Prostate gland (tissue), 2 donors: ENCODE measurements around the gene SLC12A8. TPM values are rescaled to one million over a fixed set of nuclear protein-coding genes. Genes with fewer than 3 reads are reported as not detected.

Experiments
- DNase-seq: peaks from one replicate; pipeline ENCODE4 v3.0.0-alpha.2; 2019; ENCODE audit warnings: low spot score
- H3K27ac ChIP-seq, 2 donors: fragments of 200-600 bp; sonication (generic); 2 replicates each; pipeline ENCODE4 v1.5.1; 2017 to 2019
- H3K27me3 ChIP-seq: fragments of 200-600 bp; sonication (generic); replicated peaks from 2 replicates; pipeline ENCODE4 v1.5.1; 2019; ENCODE audit not compliant: insufficient read depth
- H3K36me3 ChIP-seq, 2 donors: fragments of 200-600 bp; sonication (generic); 1 replicate in 1 of 2; 2 replicates in 1 of 2; pipeline versions ENCODE4 v1.5.1 to v1.8.1; 2017 to 2019
- H3K4me1 ChIP-seq: fragments of 200-600 bp; sonication (generic); replicated peaks from 2 replicates; pipeline ENCODE4 v1.5.1; 2019
- H3K4me3 ChIP-seq, 2 donors: fragments of 200-600 bp; sonication (generic); 2 replicates each; pipeline ENCODE4 v1.5.1; 2017 to 2019
- H3K9me3 ChIP-seq: fragments of 200-600 bp; sonication (generic); 2 replicates; pipeline ENCODE4 v1.5.1; 2017
- CTCF ChIP-seq, 4 experiments: fragments of 200-600 bp in 2 of 4; fragments of 450-650 bp in 2 of 4; sonication (generic) in 2 of 4; IDR thresholded peaks; 1 replicate in 3 of 4; 2 replicates in 1 of 4; pipeline ENCODE4 v1.5.1; 2016 to 2019; ENCODE audit warnings: antibody characterized with exemption in 4 of 4, mild to moderate bottlenecking in 2 of 4, moderate library complexity in 2 of 4
- POLR2A ChIP-seq: fragments of 450-650 bp; IDR thresholded peaks from one replicate; pipeline ENCODE4 v1.6.1; 2016; ENCODE audit warnings: antibody characterized with exemption, mild to moderate bottlenecking
- POLR2AphosphoS5 ChIP-seq: sonication (generic); formaldehyde crosslinking; IDR thresholded peaks from one replicate; pipeline ENCODE4 v1.6.1; 2017; ENCODE audit warnings: antibody characterized with exemption
- WGBS: methylation state at CpG from one replicate; pipeline ENCODE4 v1.1.5; 2018; 5-methylcytosine and 5-hydroxymethylcytosine counted together
- intact Hi-C: fragments of 100-400 bp; cut with DNase I; formaldehyde crosslinking; loops from one replicate; pipeline ENCODE4 v1.14.2; 2022
- total RNA-seq, 2 donors: library from RNA; depleted of rRNA; stranded (reverse); fragments of >200 nt; gene quantifications; one replicate each; pipeline ENCODE4 v1.1.0, GENCODE V29; 2016

Gene SLC12A8
- total RNA-seq, 2 donors from 2014 or later = 6.5 to 16.4 TPM

GRCh38 chr3:125072301-125072700 lies 140.2 kb downstream of the SLC12A8 start:
- no peaks in the 10 kb centered on the region for H3K27me3 ChIP-seq
- TF ChIP-seq POLR2AphosphoS5 (no peak), POLR2A (no peak), CTCF (IDR thresholded peaks at IDR 0.05) (no peak)
- no peak for DNase-seq
- intact Hi-C loops = no loop called here
- no peaks in the 10 kb centered on the region for H3K36me3 ChIP-seq
- no peaks in the 10 kb centered on the region for H3K9me3 ChIP-seq
- no peak overlapping the region for H3K27ac ChIP-seq
- H3K4me1 ChIP-seq = no peaks in the 10 kb centered on the region
- no peak overlapping the region for H3K4me3 ChIP-seq

DNA sequence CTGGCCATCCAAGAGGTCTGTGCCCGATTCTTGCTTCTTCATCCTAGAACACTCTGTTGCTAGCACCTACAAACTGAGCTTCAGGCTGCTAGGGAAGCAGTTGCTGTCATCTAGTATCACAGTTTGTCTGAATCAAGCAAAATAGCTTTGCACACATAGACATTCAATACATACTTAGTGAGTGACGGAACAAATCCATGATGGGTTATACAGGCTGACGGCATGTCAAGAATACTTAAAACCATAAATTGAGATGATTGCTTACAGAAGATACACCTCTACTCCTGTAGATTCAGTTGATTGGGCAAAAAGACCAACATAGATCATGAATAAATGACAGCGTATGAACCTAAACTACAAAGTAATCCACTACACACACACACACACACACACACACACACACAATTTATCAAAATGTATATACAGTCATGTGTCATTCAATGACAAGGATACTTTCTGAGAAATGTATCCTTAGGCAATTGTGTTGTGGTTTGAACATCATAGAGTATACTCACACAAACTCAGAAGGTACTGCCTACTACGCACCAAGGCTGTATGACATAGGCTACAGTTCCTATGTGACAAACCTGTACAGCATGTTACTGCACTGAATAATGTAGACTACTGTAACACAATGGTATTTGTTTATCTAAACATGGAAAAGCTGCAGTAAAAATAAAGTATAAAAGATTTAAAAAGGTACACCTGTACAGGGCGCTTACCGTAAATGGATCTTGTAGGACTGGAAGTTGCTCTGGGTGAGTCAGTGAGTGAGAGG lies 142.4 kb downstream of the SLC12A8 start:
- no peaks in the 10 kb centered on the region for H3K9me3 ChIP-seq
- no peak overlapping the region for H3K27ac ChIP-seq
- no peaks in the 10 kb centered on the region for H3K27me3 ChIP-seq
- no peaks in the 10 kb centered on the region for H3K4me1 ChIP-seq
- no peaks in the 10 kb centered on the region for H3K36me3 ChIP-seq
- 90% methylated on average over 7 of the region's 7 CpGs for WGBS
- intact Hi-C loops = loop anchor here (5.0 kb wide), 1 partner anchor 47 kb away; no protein-coding TSS in a partner anchor
- no peak for DNase-seq
- TF ChIP-seq POLR2A (no peak), CTCF (IDR thresholded peaks at IDR 0.05) (no peak), POLR2AphosphoS5 (no peak)
- no peak overlapping the region for H3K4me3 ChIP-seq

DNA sequence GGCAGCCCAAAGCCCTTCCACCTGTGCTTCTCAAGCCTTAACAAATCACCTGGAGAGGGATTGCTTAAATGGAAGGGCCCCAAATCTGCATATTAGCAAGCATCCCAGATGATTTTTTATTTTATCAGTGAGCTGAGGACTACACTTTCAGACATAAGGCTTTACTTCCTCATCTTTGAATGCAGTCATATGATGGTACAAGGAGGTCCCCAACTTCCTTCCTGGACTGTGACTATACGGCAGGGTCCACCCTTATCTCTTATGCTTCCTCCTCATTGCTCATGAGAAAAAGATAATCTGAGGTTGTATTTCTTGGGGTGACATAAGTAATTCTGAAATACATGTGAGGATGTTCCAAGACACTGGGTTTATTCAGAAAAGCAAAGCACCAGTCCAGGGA lies 143.1 kb downstream of the SLC12A8 start:
- Histone ChIP-seq H3K4me1 (no peaks in the 10 kb centered on the region), H3K4me3 (no peak overlapping the region), H3K36me3 (no peaks in the 10 kb centered on the region), H3K27ac (no peak overlapping the region), H3K27me3 (no peaks in the 10 kb centered on the region), H3K9me3 (no peaks in the 10 kb centered on the region)
- intact Hi-C loops = loop anchor here (5.0 kb wide), 1 partner anchor 48 kb away; no protein-coding TSS in a partner anchor
- 62% methylated on average over 1 of the region's 1 CpG for WGBS
- no peak for DNase-seq
- no peak for TF ChIP-seq CTCF (IDR thresholded peaks at IDR 0.05)
- no peak for TF ChIP-seq POLR2AphosphoS5
- TF ChIP-seq POLR2A = no peak

- intact Hi-C loops = loop anchor here (5.0 kb wide), 1 partner anchor 49 kb away; no protein-coding TSS in a partner anchor
Observed at GRCh38 chr3:125068265-125068664, 144.3 kb downstream of the SLC12A8 start.

More at GRCh38 chr3:125068265-125068664, 144.3 kb downstream of the SLC12A8 start:
- no peaks in the 10 kb centered on the region for H3K4me1 ChIP-seq
- no peak overlapping the region for H3K27ac ChIP-seq
- TF ChIP-seq POLR2AphosphoS5 = no peak
- no peak for TF ChIP-seq CTCF (IDR thresholded peaks at IDR 0.05)
- no peak for TF ChIP-seq POLR2A
- no peaks in the 10 kb centered on the region for H3K9me3 ChIP-seq
- no peaks in the 10 kb centered on the region for H3K36me3 ChIP-seq
- 61% methylated on average over 4 of the region's 4 CpGs for WGBS
- no peak overlapping the region for H3K4me3 ChIP-seq
- H3K27me3 ChIP-seq = no peaks in the 10 kb centered on the region
- no peak for DNase-seq
